HG02642 (cell line): Measurements from ENCODE around the gene RBM23.
"Not testable (repeated sequence)": the region's sequence is repeated elsewhere in the genome, so short reads cannot be mapped to it uniquely, and the experiment has no call there.

Experiments used
- ATAC-seq: cut with Tn5 transposase; IDR thresholded peaks from one replicate; pipeline ENCODE4 v1.9.1; 2021; ENCODE audit warnings: mild to moderate bottlenecking; ENCODE audit not compliant: unreplicated experiment, poor library complexity

RBM23 gene

DNA sequence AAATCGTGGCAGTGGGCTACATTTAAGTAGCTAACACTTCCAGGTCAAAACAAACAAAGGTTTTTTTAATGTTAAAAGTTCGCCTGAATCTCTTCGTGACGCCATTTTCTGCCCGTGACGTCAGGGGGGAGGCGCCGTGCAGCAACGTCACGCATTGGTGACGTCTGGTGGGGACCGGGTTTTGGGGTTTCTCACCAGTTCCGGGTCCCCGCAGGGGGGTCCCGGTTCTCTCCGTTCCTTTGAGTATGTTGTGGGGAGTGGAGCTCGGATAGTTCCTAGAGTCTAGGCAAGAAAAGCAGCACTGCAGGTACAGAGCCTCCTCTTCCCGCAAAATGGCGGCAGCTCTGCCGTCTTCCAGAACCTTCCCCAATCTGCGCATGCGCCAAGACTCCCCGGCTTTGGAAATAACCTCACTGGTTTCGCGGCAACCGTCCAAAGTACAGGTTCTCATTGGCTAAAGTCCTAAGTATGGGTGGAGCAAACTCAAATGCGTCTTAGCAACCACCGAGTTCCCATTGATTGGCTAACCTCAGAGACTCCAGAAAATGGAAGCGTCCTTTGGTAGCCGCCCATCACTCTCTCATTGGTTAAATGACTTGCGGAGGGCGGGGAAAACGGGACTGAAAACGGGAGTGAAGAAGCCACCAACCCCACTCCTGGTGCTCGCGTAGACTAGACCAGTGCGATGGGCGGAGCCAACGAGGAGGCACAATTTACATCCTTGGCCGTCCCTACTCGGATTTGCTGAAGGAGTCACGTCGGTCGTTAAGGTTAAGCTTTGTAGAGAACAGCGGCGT lies at the start of gene RBM23:
TSS of gene RBM23 (minus strand) at position 346 of the 797 bp plus-strand sequence.
- peak; percentile 92 for ATAC-seq

GRCh38 chr14:22966783-22967269 lies 47.9 kb upstream of the RBM23 start:
- ATAC-seq, result no peak

DNA sequence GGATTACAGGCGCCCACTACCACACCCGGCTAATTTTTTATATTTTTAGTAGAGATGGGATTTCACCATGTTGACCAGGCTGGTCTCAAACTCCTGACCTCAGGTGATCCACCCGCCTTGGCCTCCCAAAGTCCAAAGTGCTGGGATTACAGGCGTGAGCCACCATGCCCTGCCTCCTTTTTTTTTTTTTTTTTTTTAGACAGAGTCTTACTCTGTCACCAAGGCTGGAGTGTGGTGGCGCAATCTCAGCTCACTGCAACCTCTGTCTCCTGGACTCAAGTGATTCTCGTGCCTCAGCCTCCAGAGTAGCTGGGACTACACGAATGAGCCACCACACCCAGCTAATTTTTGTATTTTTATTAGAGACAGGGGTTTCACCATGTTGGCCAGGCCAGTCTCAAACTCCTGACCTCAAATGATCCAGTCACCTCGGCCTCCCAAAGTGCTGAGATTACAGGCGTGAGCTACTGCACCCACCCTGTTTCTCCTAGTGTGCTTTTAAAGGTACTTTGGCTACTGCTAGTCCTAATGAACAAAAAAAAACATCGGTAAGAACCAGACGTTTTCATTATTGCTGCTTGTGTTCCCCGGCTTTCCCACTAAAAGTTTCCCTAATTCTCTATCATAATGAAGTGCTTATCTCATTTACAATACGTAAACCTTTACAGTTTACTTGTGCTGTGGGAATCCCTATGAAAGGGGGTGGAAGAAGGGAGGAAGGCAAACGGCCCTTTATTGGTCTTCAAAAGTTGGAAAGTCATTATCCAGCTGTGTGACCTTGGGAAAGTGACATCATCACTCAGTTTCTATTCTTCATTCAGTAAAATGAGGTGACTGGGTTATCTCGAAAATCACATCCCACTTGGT lies 47.2 kb upstream of the RBM23 start:
- not testable (repeated sequence) for ATAC-seq

DNA sequence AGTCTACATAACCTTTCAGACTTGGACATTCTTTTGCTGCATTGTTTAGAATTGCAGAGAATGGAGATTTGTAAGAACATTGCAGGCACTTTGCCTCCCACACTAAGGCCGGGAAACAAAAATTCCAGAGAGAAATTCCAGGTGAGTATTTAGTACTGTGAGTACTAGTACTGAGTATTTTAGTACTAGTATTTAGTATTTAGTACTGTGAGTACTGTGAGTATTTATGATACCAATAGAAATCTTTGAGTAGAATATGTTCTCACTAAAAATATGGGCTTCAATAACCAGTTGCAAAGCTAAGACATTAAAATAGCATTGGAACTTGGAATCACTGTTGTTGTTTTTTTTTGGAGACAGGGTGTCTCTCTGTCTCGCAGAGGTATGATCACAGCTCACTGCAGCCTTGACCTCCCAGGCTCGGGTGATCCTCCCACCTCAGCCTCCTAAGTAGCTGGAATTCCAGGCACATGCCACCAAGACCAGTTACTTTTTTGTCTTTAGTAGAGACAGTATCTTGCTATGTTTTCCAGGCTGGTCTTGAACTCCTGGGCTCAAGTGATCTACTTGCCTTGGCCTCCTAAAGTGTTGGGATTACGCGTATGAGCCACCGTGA lies 43.2 kb upstream of the RBM23 start:
- ATAC-seq, result no peak

GRCh38 chr14:22955702-22956569 lies 37.0 kb upstream of the RBM23 start:
- ATAC-seq, result no peak

GRCh38 chr14:22952418-22952817 lies 33.5 kb upstream of the RBM23 start:
- no peak for ATAC-seq

DNA sequence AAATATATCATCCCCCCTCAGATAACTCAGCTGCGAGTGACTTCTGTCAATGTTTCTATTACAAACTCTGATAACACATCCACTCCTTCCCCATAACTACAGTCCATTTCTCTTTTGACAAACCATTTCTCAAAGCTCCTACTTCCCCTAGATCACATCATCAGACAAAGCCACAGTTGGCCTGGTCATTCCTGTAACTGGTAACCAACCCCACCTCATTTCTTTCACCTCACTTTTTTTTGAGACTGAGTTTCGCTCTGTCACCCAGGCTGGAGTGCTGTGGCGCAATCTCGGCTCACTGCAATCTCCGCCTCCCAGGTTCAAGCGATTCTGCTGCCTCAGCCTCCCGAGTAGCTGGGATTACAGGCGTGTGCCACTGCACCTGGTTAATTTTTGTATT lies 32.8 kb upstream of the RBM23 start:
- ATAC-seq, result not testable (repeated sequence)

DNA sequence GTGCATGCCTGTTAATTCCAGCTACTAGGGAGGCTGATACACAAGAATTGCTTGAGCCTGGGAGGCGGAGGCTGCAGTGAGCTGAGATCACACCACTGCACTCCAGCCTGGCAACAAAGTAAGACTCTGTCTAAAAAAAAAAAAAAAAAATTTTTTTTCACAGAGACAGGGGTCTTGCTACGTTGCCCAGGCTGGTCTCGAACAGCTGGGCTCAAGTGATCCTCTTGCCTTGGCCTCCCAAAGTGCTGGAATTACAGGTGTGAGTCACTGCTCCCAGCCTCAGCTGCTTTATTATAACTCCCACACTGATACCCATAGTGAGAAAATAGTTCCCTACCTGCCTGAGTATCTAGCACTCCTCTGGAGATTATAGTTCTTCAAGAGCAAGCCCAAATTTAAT lies 26.7 kb upstream of the RBM23 start:
- no peak for ATAC-seq

GRCh38 chr14:22939684-22940083 lies 20.7 kb upstream of the RBM23 start:
- no peak for ATAC-seq

DNA sequence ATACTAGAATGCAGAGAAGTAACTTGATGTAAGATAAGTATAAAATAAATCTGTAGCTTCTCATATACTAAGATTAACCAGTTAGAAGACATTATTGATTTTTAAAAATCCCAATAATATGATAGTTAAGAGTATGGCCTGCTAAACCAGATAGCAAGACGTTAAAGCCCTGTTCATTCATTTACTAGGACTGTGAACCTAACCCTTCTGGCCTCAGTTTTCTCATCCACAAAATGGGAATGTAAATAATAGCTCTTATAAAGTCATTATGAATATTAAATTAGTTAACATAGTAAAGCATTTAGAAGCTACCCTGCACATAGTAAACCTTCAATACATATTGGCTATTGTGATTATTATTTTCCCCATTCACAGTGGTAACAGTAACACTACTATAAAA lies 16.2 kb upstream of the RBM23 start:
- no peak for ATAC-seq

- no peak for ATAC-seq
These were observed 13.2 kb upstream of the RBM23 start for GRCh38 chr14:22932146-22932545.

DNA sequence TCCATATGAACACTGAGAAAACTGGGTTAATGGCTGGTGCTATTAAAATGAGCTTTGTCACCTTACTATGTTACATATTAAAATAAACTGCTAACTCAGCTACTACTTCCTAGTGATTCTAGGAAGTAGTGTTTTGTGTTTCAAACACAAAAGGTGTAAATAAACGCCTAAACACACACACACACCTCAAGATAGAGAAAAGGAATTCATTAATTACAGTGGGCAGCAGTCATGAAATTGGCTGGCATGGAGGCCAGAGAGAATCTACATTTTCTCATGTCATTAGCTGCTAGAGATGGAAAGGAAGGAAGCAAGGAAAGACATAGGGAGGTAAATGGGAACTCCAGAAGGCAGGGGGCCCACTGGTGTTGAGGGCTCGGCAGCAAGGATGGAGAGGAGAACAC lies 11.0 kb upstream of the RBM23 start:
- no peak for ATAC-seq

GRCh38 chr14:22929104-22929960 lies 10.4 kb upstream of the RBM23 start, which contains the start of gene PRMT5:
Gene PRMT5, minus strand, starts transcription at chr14:22929376. Its CDS starts 15 bp downstream, at chr14:22929361.
- ATAC-seq, result peak; percentile 92

- ATAC-seq, result no peak
These were observed 9.5 kb upstream of the RBM23 start for GRCh38 chr14:22928237-22929103.

DNA sequence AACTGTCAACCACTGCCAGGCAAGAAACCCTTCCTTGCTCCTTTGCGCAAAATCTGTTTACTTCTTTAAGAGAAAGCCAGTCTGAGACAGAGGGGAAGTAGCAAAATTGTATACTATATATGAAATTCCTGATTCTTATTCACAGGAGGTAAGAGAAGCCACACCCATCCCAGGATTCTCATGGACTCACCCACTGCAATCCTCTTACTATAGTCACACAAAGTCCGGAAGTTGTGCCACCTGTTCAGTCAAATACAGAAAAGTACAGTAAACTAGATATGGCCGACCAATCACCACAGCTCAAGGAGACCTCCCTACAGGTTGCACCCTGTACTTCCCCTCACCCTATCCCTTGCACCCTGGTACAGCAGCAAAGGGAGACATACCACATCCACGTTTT lies 7.4 kb upstream of the RBM23 start:
- ATAC-seq, result no peak

DNA sequence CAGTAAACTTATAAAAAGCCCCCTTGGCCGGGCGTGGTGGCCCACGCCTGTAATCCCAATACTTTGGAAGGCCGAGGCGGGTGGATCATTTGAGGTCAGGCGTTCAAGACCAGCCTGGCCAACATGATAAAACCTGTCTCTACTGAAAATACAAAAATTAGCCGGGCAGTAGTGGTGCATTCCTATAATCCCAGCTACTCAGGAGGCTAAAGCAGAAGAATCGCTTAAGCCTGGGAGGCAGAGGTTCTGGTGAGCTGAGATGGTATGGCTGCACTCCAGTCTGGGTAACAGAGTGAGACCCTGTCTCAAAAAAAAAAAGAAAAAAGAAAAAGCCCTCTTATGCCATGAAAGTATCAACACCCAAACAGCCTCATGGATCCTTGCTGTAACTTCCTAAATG lies 6.6 kb upstream of the RBM23 start:
- no peak for ATAC-seq

GRCh38 chr14:22923746-22924145 lies 4.8 kb upstream of the RBM23 start:
- ATAC-seq, result no peak

- no peak for ATAC-seq
These were observed 3.3 kb upstream of the RBM23 start for GRCh38 chr14:22922294-22922693.
